GM12872 (cell line): ENCODE data around the gene PUM1.

Experiments
- TF ChIP-seq, protein P1 (sequence below): IDR thresholded peaks from 3 replicates; pipeline ENCODE4 v1.5.1; 2011; ENCODE audit warnings: low read depth, mild to moderate bottlenecking, low read length, moderate library complexity; ENCODE audit not compliant: insufficient read depth

PUM1 gene

DNA sequence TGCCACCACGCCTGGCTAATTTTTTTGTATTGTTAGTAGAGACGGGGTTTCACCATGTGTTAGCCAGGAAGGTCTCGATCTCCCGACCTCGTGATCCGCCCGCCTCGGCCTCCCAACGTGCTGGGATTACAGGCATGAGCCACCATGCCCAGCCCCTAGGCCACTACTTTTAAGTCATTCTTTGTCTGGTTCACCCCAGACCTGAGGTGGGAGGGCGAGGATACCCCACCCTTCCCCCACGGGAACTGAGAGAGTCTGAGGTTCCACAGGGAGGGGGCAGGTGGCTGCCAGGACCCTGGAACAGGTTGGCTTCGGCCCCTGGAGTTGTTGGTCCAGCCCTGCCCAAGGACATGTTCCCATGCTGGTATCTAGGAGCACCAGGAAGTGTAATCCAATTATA lies 149.2 kb downstream of the PUM1 start:
- TF ChIP-seq, protein P1, sequence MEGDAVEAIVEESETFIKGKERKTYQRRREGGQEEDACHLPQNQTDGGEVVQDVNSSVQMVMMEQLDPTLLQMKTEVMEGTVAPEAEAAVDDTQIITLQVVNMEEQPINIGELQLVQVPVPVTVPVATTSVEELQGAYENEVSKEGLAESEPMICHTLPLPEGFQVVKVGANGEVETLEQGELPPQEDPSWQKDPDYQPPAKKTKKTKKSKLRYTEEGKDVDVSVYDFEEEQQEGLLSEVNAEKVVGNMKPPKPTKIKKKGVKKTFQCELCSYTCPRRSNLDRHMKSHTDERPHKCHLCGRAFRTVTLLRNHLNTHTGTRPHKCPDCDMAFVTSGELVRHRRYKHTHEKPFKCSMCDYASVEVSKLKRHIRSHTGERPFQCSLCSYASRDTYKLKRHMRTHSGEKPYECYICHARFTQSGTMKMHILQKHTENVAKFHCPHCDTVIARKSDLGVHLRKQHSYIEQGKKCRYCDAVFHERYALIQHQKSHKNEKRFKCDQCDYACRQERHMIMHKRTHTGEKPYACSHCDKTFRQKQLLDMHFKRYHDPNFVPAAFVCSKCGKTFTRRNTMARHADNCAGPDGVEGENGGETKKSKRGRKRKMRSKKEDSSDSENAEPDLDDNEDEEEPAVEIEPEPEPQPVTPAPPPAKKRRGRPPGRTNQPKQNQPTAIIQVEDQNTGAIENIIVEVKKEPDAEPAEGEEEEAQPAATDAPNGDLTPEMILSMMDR = no peak

GRCh38 chr1:30915491-30916230 lies 149.9 kb downstream of the PUM1 start:
- TF ChIP-seq, protein P1 = no peak

- TF ChIP-seq, protein P1 = no peak
These were observed 150.6 kb downstream of the PUM1 start for GRCh38 chr1:30914931-30915330.

- TF ChIP-seq, protein P1 = no peak
These were observed 151.0 kb downstream of the PUM1 start for GRCh38 chr1:30914587-30914922.

GRCh38 chr1:30912913-30913652 lies 152.4 kb downstream of the PUM1 start:
- TF ChIP-seq, protein P1 = no peak

DNA sequence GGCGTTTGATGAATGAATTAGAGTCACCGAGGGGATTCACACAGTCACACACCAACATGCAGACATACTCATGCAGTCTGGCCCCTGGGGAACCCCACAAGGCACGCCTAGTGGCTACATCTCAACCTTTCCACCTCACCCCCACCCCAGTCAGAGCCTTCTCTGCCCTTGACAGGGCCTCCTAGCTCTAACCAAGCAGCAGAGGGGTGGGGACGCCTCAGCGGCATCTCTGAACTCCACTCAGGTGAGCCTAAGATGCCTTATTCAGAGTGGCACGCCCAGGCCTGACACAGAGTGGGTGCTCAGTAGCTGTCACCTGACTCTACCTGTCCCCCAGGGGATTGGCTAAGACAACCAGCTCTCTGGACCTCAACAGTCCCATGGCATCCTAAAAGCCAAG lies 153.3 kb downstream of the PUM1 start:
- TF ChIP-seq, protein P1 = no peak

DNA sequence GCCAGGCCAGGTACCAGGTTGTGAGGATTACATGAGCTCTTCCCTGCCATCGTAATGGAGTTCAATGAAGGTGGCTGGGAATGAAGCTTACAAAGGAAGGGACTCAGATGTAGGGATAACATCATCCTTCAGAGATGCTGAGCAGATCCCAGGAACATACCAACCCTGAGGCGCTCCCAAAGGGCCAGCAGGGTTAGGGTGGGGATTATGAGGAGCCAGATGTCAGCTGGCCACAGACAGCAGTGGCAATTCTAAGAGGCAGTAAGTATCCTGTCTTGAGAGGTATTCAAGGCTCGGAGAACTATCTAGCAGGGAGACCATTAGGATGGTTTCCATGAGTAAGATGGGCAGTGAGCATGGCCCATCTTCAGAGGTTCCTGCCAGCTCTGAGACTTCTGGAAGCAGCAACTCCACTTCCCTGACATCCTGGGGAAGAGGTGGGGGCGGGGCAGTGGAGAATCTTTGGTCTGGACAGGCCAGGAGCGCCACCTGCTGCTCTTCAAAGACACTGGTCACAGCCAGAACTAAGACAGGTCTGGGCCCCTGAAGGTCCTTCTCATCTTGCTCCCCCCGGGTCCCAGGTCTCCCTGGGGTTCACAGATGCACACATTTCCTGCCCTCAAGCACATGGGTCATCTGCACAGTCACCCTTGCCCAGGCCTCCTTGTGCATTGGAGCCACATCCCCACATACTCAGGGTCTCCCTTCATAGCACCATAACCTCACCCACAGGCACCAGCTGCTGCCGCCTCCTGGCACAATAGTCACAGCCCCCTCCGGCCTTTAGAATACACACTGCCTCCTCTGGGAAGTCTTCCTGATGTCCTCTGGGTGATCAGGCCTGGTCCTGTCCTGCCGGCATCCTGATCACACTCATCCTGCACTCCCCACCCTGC lies 154.2 kb downstream of the PUM1 start:
- TF ChIP-seq, protein P1 = peak; percentile 89
